ENCODE measurements around the gene PLCL1. TPM values are rescaled to one million over a fixed set of nuclear protein-coding genes. Genes with fewer than 3 reads are reported as not detected.

The PLCL1 gene
- total RNA-seq, 4 donors from 2014 or later = 6.6 to 10.0 (median 7.9) TPM

GRCh38 chr2:197952540-197953202, 148.3 kb downstream of the PLCL1 start:
- Histone ChIP-seq H3K27me3 (no peaks in the 10 kb centered on the region), H3K4me3 (no peak overlapping the region), H3K36me3 (no peaks in the 10 kb centered on the region), H3K4me1 (peaks cover 0 to 15% (median 0%) of the 10 kb centered on the region in 4 donors), H3K27ac (no peak overlapping the region), H3K9me3 (no peaks in the 10 kb centered on the region)
- WGBS, 2 donors = 90 to 93% methylated on average over 5 of the region's 5 CpGs
- no peak for DNase-seq (ENCODE audit: low spot score in 2 of 2)
- no peak for TF ChIP-seq POLR2A (IDR thresholded peaks at IDR 0.05)
- TF ChIP-seq EP300 (IDR thresholded peaks at IDR 0.05) = no peak
- no peak for TF ChIP-seq CTCF (IDR thresholded peaks at IDR 0.05)

GRCh38 chr2:197954328-197954727, 149.9 kb downstream of the PLCL1 start:
- 81 to 86% methylated on average over 4 of the region's 4 CpGs for WGBS, 2 donors
- TF ChIP-seq CTCF (IDR thresholded peaks at IDR 0.05) (no peak), POLR2A (IDR thresholded peaks at IDR 0.05) (no peak), EP300 (IDR thresholded peaks at IDR 0.05) (no peak)
- Histone ChIP-seq H3K4me3 (no peak overlapping the region), H3K9me3 (no peaks in the 10 kb centered on the region), H3K27me3 (no peaks in the 10 kb centered on the region), H3K36me3 (no peaks in the 10 kb centered on the region), H3K27ac (no peak overlapping the region), H3K4me1 (peaks cover 0 to 15% (median 0%) of the 10 kb centered on the region in 4 donors)
- DNase-seq (ENCODE audit: low spot score in 2 of 2) = no peak

- H3K4me3 ChIP-seq = no peak overlapping the region
- no peaks in the 10 kb centered on the region for H3K36me3 ChIP-seq
- no peaks in the 10 kb centered on the region for H3K27me3 ChIP-seq
- TF ChIP-seq CTCF (IDR thresholded peaks at IDR 0.05) = no peak
- no peak for TF ChIP-seq EP300 (IDR thresholded peaks at IDR 0.05)
- no peak for TF ChIP-seq POLR2A (IDR thresholded peaks at IDR 0.05)
- H3K27ac ChIP-seq = no peak overlapping the region
- H3K9me3 ChIP-seq = peaks cover 0 to 4% (median 0%) of the 10 kb centered on the region in 4 donors
- WGBS, 2 donors = 90 to 96% methylated on average over 3 of the region's 3 CpGs
- no peak for DNase-seq (ENCODE audit: low spot score in 2 of 2)
- no peaks in the 10 kb centered on the region for H3K4me1 ChIP-seq
These were observed 154.3 kb downstream of the PLCL1 start for GRCh38 chr2:197958592-197959150.

GRCh38 chr2:197959383-197959782, 155.0 kb downstream of the PLCL1 start:
- Histone ChIP-seq H3K4me3 (no peak overlapping the region), H3K9me3 (peaks cover 0 to 11% (median 0%) of the 10 kb centered on the region in 4 donors), H3K4me1 (no peaks in the 10 kb centered on the region), H3K27ac (no peak overlapping the region), H3K36me3 (no peaks in the 10 kb centered on the region), H3K27me3 (no peaks in the 10 kb centered on the region)
- no peak for DNase-seq (ENCODE audit: low spot score in 2 of 2)
- WGBS, 2 donors = 86% methylated on average over 1 of the region's 1 CpG
- TF ChIP-seq EP300 (IDR thresholded peaks at IDR 0.05) (no peak), POLR2A (IDR thresholded peaks at IDR 0.05) (no peak), CTCF (IDR thresholded peaks at IDR 0.05) (no peak)

GRCh38 chr2:197960786-197961185, 156.4 kb downstream of the PLCL1 start:
- Histone ChIP-seq H3K4me3 (no peak overlapping the region), H3K27ac (no peak overlapping the region), H3K36me3 (no peaks in the 10 kb centered on the region), H3K9me3 (peaks cover 0 to 22% (median 2%) of the 10 kb centered on the region in 4 donors), H3K27me3 (no peaks in the 10 kb centered on the region), H3K4me1 (no peaks in the 10 kb centered on the region)
- no peak for DNase-seq (ENCODE audit: low spot score in 2 of 2)
- no peak for TF ChIP-seq CTCF (IDR thresholded peaks at IDR 0.05)
- TF ChIP-seq POLR2A (IDR thresholded peaks at IDR 0.05) = no peak
- TF ChIP-seq EP300 (IDR thresholded peaks at IDR 0.05) = no peak
- WGBS, 2 donors = 73 to 77% methylated on average over 2 of the region's 2 CpGs
